Neuronal stem cell (in vitro differentiated cells): ENCODE results near the gene NEK8.
"Not testable (repeated sequence)": the region's sequence is repeated elsewhere in the genome, so short reads cannot be mapped to it uniquely, and the experiment has no call there.

Experiments used
- DNase-seq: peaks from one replicate; pipeline ENCODE4 v3.0.0-alpha.2; 2013; ENCODE audit warnings: low spot score
- H2AFZ ChIP-seq: one replicate; pipeline ENCODE4 v1.6.1; 2013; ENCODE audit warnings: mild to moderate bottlenecking, low read length, inconsistent platforms
- H2AK5ac ChIP-seq: 2 replicates; pipeline ENCODE4 v1.6.1; 2013; ENCODE audit warnings: low read depth, mild to moderate bottlenecking, inconsistent platforms, low read length, moderate library complexity, mixed read lengths
- H2BK120ac ChIP-seq: 2 replicates; pipeline ENCODE4 v1.6.1; 2013; ENCODE audit warnings: low read depth, mild to moderate bottlenecking, inconsistent platforms, low read length, moderate library complexity, mixed read lengths
- H2BK12ac ChIP-seq: one replicate; pipeline ENCODE4 v1.6.1; 2013; ENCODE audit warnings: low read length, inconsistent platforms
- H2BK15ac ChIP-seq: 2 replicates; pipeline ENCODE4 v1.6.1; 2013; ENCODE audit warnings: mild to moderate bottlenecking, low read length, inconsistent platforms, mixed read lengths
- H2BK5ac ChIP-seq: one replicate; pipeline ENCODE4 v1.6.1; 2013; ENCODE audit warnings: inconsistent platforms, mild to moderate bottlenecking, low read length, moderate library complexity
- H3K14ac ChIP-seq: one replicate; pipeline ENCODE4 v1.6.1; 2013; ENCODE audit warnings: low read length, inconsistent platforms
- H3K18ac ChIP-seq: 2 replicates; pipeline ENCODE4 v1.6.1; 2013; ENCODE audit warnings: low read length, inconsistent platforms
- H3K23ac ChIP-seq: 2 replicates; pipeline ENCODE4 v1.6.1; 2013; ENCODE audit warnings: low read depth, mild to moderate bottlenecking, mixed read lengths, low read length, inconsistent platforms; ENCODE audit not compliant: poor library complexity
- H3K27ac ChIP-seq: replicated peaks from 3 replicates; pipeline ENCODE4 v1.5.1; 2013; ENCODE audit warnings: low read length, inconsistent platforms
- H3K27me3 ChIP-seq, 3 experiments: 2 replicates each; pipeline ENCODE4 v1.6.1; 2013; ENCODE audit warnings: low read length in 3 of 3, mild to moderate bottlenecking in 2 of 3, inconsistent platforms in 1 of 3, low read depth in 1 of 3, mixed read lengths in 1 of 3, moderate library complexity in 1 of 3; ENCODE audit not compliant: control insufficient read depth in 3 of 3, insufficient read depth in 3 of 3
- H3K36me3 ChIP-seq, 2 donors: replicated peaks in 1 of 2; 2 replicates each; pipeline ENCODE4 v1.6.1; 2013; ENCODE audit warnings: low read length in 2 of 2; ENCODE audit not compliant: control insufficient read depth in 2 of 2, insufficient read depth in 2 of 2
- H3K4ac ChIP-seq: 2 replicates; pipeline ENCODE4 v1.6.1; 2013; ENCODE audit warnings: inconsistent platforms, mild to moderate bottlenecking, low read length, moderate library complexity
- H3K4me1 ChIP-seq, 2 donors: 1 replicate in 1 of 2; 2 replicates in 1 of 2; pipeline ENCODE4 v1.6.1; 2013; ENCODE audit warnings: low read length in 2 of 2, low read depth in 1 of 2; ENCODE audit not compliant: control insufficient read depth in 2 of 2, insufficient read depth in 1 of 2
- H3K4me2 ChIP-seq: one replicate; pipeline ENCODE4 v1.6.1; 2013; ENCODE audit warnings: mild to moderate bottlenecking, low read length, inconsistent platforms; ENCODE audit not compliant: insufficient read depth, poor library complexity, severe bottlenecking
- H3K4me3 ChIP-seq, 2 donors: 2 replicates each; pipeline ENCODE4 v1.5.1; 2013; ENCODE audit warnings: low read length in 2 of 2, mild to moderate bottlenecking in 2 of 2, inconsistent platforms in 1 of 2, moderate library complexity in 1 of 2
- H3K79me1 ChIP-seq: one replicate; pipeline ENCODE4 v1.6.1; 2013; ENCODE audit warnings: low read depth, mild to moderate bottlenecking, inconsistent platforms, low read length, moderate library complexity
- H3K9ac ChIP-seq: one replicate; pipeline ENCODE4 v1.6.1; 2013; ENCODE audit warnings: mild to moderate bottlenecking, low read depth, low read length, inconsistent platforms; ENCODE audit not compliant: poor library complexity
- H3K9me3 ChIP-seq, 2 donors: replicated peaks in 1 of 2; 2 replicates each; pipeline versions ENCODE3 to v1.6.1; 2013; ENCODE audit warnings: low read length in 2 of 2, mild to moderate bottlenecking in 2 of 2, inconsistent platforms in 1 of 2, low read depth in 1 of 2, mixed read lengths in 1 of 2, moderate library complexity in 1 of 2; ENCODE audit not compliant: control insufficient read depth in 2 of 2, insufficient read depth in 1 of 2
- H4K8ac ChIP-seq: one replicate; pipeline ENCODE4 v1.6.1; 2013; ENCODE audit warnings: low read depth, mild to moderate bottlenecking, inconsistent platforms, low read length, moderate library complexity
- H4K91ac ChIP-seq: one replicate; pipeline ENCODE4 v1.6.1; 2013; ENCODE audit warnings: low read length, low read depth, mild to moderate bottlenecking, inconsistent platforms; ENCODE audit not compliant: poor library complexity
- whole genome bisulfite sequencing, 2 donors: extraction: QIAGEN DNeasy Blood & Tissue Kit; methylation state at CpG; one replicate each; pipeline ENCODE4 v1.1.7; 2013; ENCODE audit warnings: missing lambda C conversion rate in 2 of 2, mixed read lengths in 1 of 2; ENCODE audit not compliant: insufficient read length in 2 of 2, insufficient replicate concordance in 1 of 2; ENCODE audit errors: extremely low coverage in 2 of 2; 5-methylcytosine and 5-hydroxymethylcytosine counted together

The NEK8 gene

GRCh38 chr17:28723836-28724499, 4.6 kb upstream of the NEK8 start:
- not testable (repeated sequence) for H3K79me1 ChIP-seq, H3K14ac ChIP-seq, H3K4me2 ChIP-seq, H4K8ac ChIP-seq, H2BK15ac ChIP-seq, H3K27ac ChIP-seq, H2BK120ac ChIP-seq, H3K9me3 ChIP-seq, H2AFZ ChIP-seq, H3K18ac ChIP-seq, DNase-seq, H3K4ac ChIP-seq, H3K27me3 ChIP-seq, H2BK12ac ChIP-seq, H4K91ac ChIP-seq, H2AK5ac ChIP-seq
- Histone ChIP-seq H3K23ac (peak overlapping the region; percentile 5), H3K9ac (peak overlapping the region; percentile 22), H3K4me3 (peak overlapping the region in 1 of 2 donors; percentile 61), H3K4me1 (peaks cover 24 to 29% of the 10 kb centered on the region in 2 donors), H3K36me3 (peaks cover 31 to 52% of the 10 kb centered on the region in 2 donors), H2BK5ac (peak overlapping the region; percentile 19)
- no CpG with 5 or more reads among the region's 4 CpGs for WGBS, 2 donors

- Histone ChIP-seq H3K79me1 (peaks cover 9% of the 10 kb centered on the region), H2BK12ac (no peak overlapping the region), H2AFZ (no peak overlapping the region), H3K14ac (no peak overlapping the region), H3K36me3 (peaks cover 31 to 52% of the 10 kb centered on the region in 2 donors), H3K27ac (peak overlapping the region; percentile 96), H3K4me3 (peak overlapping the region; percentile 61 to 87), H2BK5ac (peak overlapping the region; percentile 19), H4K8ac (no peak overlapping the region), H3K23ac (peak overlapping the region; percentile 100), H3K9me3 (peaks cover 0 to 1% of the 10 kb centered on the region in 2 donors), H2BK120ac (no peak overlapping the region), H3K4me2 (peak overlapping the region; percentile 93), H3K27me3 (no peaks in the 10 kb centered on the region), H4K91ac (no peak overlapping the region), H3K4ac (no peak overlapping the region), H3K4me1 (peaks cover 24 to 28% of the 10 kb centered on the region in 2 donors), H3K18ac (no peak overlapping the region), H2AK5ac (no peak overlapping the region), H2BK15ac (no peak overlapping the region), H3K9ac (peak overlapping the region; percentile 60)
- WGBS, 2 donors = no CpG with 5 or more reads among the region's 10 CpGs
- DNase-seq = no peak
Measured at GRCh38 chr17:28724500-28725165, 4.0 kb upstream of the NEK8 start.

GRCh38 chr17:28725166-28725659, 3.4 kb upstream of the NEK8 start:
- WGBS, 2 donors = no CpG with 5 or more reads among the region's 20 CpGs
- H2BK12ac ChIP-seq = no peak overlapping the region
- H3K14ac ChIP-seq = no peak overlapping the region
- H3K4me1 ChIP-seq = peaks cover 24 to 28% of the 10 kb centered on the region in 2 donors
- no peaks in the 10 kb centered on the region for H3K27me3 ChIP-seq
- H3K23ac ChIP-seq = peak overlapping the region; percentile 100
- no peak overlapping the region for H4K91ac ChIP-seq
- peaks cover 0 to 1% of the 10 kb centered on the region in 2 donors for H3K9me3 ChIP-seq
- DNase-seq = no peak
- peaks cover 7% of the 10 kb centered on the region for H3K79me1 ChIP-seq
- H2BK5ac ChIP-seq = peak overlapping the region; percentile 96
- H2BK120ac ChIP-seq = no peak overlapping the region
- H2BK15ac ChIP-seq = peak overlapping the region; percentile 50
- no peak overlapping the region for H2AFZ ChIP-seq
- H3K18ac ChIP-seq = peak overlapping the region; percentile 15
- peak overlapping the region; percentile 88 for H2AK5ac ChIP-seq
- H3K4me3 ChIP-seq = peak overlapping the region; percentile 61 to 87
- H3K27ac ChIP-seq = peak overlapping the region; percentile 96
- no peak overlapping the region for H4K8ac ChIP-seq
- H3K36me3 ChIP-seq = peaks cover 31 to 52% of the 10 kb centered on the region in 2 donors
- no peak overlapping the region for H3K4ac ChIP-seq
- peak overlapping the region; percentile 93 for H3K4me2 ChIP-seq
- peak overlapping the region; percentile 60 for H3K9ac ChIP-seq

- Histone ChIP-seq H2BK120ac (no peak overlapping the region), H2AK5ac (peak overlapping the region; percentile 88), H3K4me1 (peaks cover 24 to 28% of the 10 kb centered on the region in 2 donors), H2BK12ac (peak overlapping the region; percentile 92), H2AFZ (peak overlapping the region; percentile 75), H3K18ac (peak overlapping the region; percentile 98), H3K4ac (peak overlapping the region; percentile 87), H2BK15ac (peak overlapping the region; percentile 50), H3K9me3 (peaks cover 0 to 1% of the 10 kb centered on the region in 2 donors), H3K23ac (peak overlapping the region; percentile 100), H3K36me3 (peaks cover 30 to 47% of the 10 kb centered on the region in 2 donors), H3K9ac (peak overlapping the region; percentile 99), H3K27ac (peak overlapping the region; percentile 96), H3K4me3 (peak overlapping the region; percentile 61 to 87), H4K91ac (peak overlapping the region; percentile 99), H3K14ac (peak overlapping the region; percentile 95), H3K4me2 (peak overlapping the region; percentile 93), H2BK5ac (peak overlapping the region; percentile 96), H3K27me3 (no peaks in the 10 kb centered on the region), H4K8ac (no peak overlapping the region), H3K79me1 (peaks cover 6% of the 10 kb centered on the region)
- DNase-seq = no peak
- no CpG with 5 or more reads among the region's 45 CpGs for WGBS, 2 donors
Measured at GRCh38 chr17:28725660-28726225, 2.8 kb upstream of the NEK8 start.
